Hepatic stellate cell (primary cell): ENCODE measurements around the gene PARD3.

Experiments
- DNase-seq: peaks from one replicate; pipeline ENCODE4 v3.0.0; 2011; ENCODE audit warnings: low spot score

Gene PARD3

DNA sequence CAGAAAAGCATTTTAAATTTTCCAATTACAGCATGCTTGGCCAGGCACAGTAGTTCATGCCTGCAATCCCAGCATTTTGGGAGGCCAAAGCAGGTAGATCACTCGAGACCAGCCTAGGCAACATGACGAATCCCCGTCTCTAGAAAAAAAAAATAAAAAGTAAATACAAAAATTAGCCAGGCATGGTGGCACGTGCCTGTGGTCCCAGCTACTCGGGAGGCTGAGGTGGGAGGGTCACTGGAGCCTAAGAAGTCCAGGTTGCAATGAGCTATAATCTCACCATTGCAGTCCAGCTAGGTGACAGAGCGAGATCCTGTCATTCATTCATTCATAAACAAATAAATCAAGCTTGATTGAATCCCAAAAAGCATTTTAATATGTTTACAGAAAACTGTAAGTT is 234.9 kb downstream of the PARD3 start:
- no peak for DNase-seq

GRCh38 chr10:34578468-34578867 is 236.6 kb downstream of the PARD3 start:
- no peak for DNase-seq

- peak; percentile 13 for DNase-seq
Measured at GRCh38 chr10:34576797-34577196, 238.3 kb downstream of the PARD3 start.

DNA sequence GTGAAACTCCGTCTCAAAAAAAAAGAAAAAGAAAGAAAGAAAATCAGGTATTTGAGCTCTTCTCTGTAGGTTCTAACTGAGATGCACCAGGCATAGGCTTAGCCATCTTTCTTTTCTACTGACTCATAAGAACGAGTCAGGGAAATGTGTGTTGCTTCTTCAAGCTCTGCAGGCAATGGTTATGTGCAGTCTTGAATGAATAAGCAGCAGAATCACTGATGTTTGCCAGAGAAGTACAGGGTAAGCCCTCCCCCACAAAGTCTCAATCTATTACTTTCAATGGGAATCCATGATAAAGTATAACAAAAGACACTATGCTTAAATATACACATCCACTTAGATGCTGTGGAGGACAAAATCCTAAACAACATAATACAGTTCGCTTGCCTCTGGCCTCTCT is 239.2 kb downstream of the PARD3 start:
- DNase-seq: no peak

GRCh38 chr10:34574353-34574934 is 240.7 kb downstream of the PARD3 start:
- DNase-seq: no peak

- DNase-seq: no peak
Measured at GRCh38 chr10:34570887-34571286, 244.2 kb downstream of the PARD3 start.

- DNase-seq: no peak
Measured at GRCh38 chr10:34567659-34568253, 247.3 kb downstream of the PARD3 start.

GRCh38 chr10:34565934-34566333 is 249.2 kb downstream of the PARD3 start:
- DNase-seq: no peak

DNA sequence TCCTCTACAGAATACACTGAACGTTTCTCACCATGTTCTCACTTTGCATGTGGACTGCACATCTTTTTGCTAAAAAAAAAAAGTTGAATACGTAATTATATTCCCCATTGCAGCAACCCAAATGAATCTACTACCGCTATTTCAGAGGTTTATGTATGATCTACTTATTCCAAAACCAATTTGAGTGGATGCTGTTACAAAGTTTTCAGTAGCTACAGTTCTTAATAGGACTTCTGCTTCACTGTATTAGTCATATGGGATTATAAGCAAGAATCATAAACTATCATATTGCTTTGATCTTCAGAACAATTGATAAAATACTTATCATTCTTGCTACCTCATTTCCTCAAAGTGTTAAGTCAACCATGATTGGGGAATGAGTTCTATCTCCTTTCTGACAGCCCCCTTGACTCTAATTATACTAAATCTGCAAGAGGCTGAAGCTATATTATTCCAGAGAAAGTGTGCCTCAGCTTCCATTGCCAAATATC is 257.0 kb downstream of the PARD3 start:
- DNase-seq: no peak

- no peak for DNase-seq
Measured at GRCh38 chr10:34557173-34557572, 257.9 kb downstream of the PARD3 start.

DNA sequence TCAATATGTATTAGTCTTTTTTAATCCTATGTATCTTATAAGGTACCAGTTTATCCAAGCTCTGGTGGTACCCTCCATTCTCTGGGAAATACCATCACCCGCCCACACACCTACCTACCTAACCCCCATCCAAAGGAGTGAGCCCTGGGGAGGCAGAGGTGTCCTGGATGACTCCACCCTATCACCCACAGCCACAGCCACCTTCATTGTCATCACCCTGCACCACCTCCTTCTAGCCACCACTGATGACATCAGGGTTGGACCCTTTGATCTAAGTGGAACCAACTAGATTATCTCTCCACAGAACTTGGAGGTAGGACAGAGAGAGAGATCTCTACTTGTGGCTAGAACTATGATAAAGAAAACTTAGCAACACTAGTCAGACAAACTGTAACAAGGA is 259.4 kb downstream of the PARD3 start:
- DNase-seq: no peak

DNA sequence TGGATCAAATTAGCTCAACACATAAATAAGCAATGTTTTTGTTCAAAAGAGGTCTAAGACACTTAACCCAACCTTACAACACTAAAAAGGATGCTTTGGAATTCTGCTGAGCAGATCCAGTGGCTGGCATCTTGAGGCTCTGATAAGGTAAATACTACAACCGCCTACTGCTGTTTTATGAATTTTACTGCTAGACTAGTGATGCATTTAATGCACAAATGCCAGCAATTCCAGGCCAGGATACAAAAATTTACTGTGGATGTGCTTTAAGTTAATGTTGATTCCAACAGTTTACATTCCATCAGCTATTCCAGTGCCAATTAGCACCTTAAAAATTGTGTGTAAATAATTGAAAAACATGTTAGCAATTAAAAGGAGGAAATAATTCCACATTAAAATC is 261.3 kb downstream of the PARD3 start:
- no peak for DNase-seq

- DNase-seq: no peak
Measured at GRCh38 chr10:34551295-34551694, 263.8 kb downstream of the PARD3 start.

- no peak for DNase-seq
Measured at GRCh38 chr10:34549953-34550352, 265.1 kb downstream of the PARD3 start.

GRCh38 chr10:34549001-34549400 is 266.1 kb downstream of the PARD3 start:
- no peak for DNase-seq

DNA sequence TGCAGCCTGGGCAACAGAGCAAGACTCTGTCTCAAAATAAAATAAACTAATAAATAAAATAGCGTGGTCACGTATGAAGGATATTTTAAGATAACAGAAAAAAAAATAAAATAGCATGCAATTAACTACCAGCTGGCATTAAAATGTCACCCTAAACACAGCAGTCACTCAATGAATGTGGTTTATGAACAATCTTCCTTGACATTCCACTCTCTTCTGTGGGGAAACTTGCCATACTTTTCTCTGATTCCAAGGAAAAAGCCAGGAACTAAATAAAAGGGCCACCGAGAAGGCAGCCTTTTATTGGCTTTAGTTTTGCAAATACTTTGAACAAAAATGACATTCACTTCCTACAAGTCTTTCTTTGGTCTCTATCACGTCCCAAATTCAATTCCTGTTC is 266.6 kb downstream of the PARD3 start:
- no peak for DNase-seq

DNA sequence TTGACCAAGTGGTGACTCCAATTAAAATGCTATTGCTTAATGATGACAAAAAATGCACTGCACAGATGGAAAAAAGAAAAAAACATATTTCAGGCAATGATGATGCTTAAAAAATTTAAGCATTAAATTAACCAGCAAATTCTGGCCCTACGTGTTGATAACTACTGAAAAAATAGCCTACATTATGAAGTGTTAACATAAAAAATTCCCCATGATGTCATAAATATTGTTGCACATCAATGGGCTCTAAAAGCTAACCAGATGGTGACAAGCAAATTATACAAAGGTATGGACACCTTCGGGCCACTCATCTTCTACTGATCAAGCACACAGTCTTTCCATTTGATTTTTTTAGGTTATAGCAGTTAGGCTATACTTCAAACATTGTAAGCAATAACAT is 267.4 kb downstream of the PARD3 start:
- no peak for DNase-seq

- no peak for DNase-seq
Measured at GRCh38 chr10:34547291-34547690, 267.8 kb downstream of the PARD3 start.

GRCh38 chr10:34544400-34544799 is 270.7 kb downstream of the PARD3 start:
- DNase-seq: no peak

DNA sequence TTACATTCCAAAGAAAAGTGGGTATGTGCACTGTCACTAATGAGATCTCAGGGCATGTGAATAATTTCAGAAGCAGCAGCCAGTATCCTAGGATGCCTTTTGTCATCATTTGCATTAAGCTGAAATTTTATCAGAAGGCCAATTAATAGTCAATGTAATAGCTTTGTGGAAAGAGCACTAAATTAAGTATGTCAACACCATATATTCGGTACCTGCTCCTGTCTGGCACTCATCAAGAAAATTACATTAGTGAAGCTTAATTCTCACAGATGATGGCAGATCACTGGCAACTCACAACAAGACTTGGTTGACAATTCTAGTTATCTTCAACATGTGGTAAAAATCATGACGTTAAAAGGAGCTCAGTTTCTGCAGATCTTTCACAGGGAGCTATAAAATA is 271.4 kb downstream of the PARD3 start:
- no peak for DNase-seq

DNA sequence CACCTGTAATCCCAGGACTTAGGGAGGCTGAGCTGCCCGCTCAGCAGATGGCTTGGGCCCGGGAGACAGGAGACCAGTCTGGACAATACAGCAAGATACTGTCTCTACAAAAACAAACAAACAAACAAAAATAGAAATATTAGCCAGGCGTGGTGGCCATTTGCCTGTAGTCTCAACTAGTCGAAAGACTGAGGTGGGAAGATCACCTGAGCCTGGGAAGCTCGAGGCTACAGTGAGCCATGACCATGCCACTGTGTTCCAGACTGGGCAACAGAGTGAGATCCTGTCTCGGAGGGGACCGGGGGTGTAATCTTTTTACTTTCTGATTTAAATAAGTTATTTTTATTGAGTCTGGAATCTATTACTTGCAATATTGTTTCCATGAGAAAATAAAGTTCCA is 274.6 kb downstream of the PARD3 start:
- no peak for DNase-seq

DNA sequence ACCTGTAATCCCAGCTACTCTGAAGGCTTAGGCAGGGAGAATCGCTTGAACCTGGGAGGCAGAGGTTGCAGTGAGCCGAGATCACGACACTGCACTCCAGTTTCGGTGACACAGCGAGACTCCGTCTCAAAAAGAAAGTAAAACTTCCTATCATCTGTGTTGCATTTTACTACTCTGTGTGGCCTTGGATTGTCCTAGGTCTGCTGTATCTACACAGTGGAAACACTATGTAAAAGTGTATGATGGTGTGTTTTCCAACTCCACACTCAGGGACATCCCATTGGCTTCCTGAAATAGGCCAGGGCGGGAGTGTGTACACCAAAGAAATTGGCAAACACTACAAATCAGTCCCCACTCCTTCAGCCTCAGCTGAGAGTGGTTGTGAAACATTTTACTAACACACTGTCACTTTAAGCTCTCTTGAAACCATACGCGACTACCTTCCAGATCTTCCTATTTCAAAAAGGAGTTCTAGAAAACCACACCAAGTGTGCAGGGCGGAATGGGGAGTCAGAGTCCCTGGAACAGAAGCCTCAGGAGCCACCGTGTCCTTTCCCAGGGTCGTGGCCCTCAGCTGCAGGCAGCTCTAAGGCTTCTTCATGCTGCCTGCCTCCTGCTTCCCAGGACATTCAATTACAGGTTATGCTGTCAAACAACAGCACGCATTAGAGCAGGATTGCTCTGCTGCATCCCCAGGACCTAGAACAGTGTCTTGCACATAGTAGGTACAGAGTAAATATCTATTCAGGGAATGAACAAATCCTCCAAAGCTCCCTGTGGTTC is 275.4 kb downstream of the PARD3 start:
- DNase-seq: no peak

GRCh38 chr10:34538281-34538829 is 276.7 kb downstream of the PARD3 start:
- DNase-seq: no peak
